GM19043 (cell line): ENCODE data around the gene KCNIP1.
"Not testable (repeated sequence)": the region's sequence is repeated elsewhere in the genome, so short reads cannot be mapped to it uniquely, and the experiment has no call there.

Experiments used
- ATAC-seq: cut with Tn5 transposase; IDR thresholded peaks from one replicate; pipeline ENCODE4 v1.9.1; 2021; ENCODE audit warnings: low read depth; ENCODE audit not compliant: unreplicated experiment

Gene KCNIP1

DNA sequence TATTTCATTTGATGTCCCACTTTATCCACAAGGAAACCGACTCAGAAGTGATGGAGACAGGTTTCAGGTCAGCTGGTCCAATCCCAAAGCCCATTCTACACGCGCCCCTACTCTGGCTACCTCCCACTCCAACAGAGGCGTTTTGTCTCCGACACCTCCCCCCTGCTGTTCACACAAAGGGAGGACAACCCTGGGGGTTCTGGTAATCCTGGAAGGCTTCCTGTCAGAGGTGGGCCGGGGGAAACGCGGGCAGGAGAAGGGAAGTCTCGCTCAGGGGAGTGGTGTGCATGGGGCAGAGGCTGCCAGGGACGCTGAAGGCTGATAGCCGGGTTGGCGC, 240.0 kb downstream of the KCNIP1 start:
- no peak for ATAC-seq

DNA sequence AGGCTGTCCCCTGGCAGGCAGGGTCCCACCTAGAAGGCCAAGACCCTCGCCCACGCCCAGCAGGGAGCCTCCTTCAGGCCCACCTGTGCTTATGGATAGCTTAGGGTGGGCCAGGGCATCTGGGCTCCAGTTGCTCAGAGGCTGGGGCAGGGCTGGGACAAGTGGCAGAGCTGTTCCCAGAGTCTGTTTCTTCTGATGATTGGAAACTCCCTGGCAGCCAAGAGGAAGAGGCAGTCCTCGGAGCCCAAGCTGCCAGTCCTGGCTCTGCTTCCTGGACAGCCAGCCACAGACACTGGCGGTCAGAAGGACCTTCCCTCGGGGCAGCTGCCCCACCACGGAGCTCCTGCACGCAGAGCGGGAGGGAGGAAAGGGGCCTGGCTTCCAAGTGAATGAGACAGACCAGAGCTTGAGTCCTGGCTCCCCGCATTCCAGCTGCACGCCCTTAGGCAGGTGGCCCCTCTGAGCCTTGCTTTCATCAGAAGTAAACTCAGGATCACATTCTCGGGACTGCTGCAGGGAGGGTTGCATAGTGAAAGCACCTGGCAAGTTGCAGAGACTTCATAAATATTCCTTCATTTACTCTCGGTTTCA, 241.8 kb downstream of the KCNIP1 start:
- no peak for ATAC-seq

DNA sequence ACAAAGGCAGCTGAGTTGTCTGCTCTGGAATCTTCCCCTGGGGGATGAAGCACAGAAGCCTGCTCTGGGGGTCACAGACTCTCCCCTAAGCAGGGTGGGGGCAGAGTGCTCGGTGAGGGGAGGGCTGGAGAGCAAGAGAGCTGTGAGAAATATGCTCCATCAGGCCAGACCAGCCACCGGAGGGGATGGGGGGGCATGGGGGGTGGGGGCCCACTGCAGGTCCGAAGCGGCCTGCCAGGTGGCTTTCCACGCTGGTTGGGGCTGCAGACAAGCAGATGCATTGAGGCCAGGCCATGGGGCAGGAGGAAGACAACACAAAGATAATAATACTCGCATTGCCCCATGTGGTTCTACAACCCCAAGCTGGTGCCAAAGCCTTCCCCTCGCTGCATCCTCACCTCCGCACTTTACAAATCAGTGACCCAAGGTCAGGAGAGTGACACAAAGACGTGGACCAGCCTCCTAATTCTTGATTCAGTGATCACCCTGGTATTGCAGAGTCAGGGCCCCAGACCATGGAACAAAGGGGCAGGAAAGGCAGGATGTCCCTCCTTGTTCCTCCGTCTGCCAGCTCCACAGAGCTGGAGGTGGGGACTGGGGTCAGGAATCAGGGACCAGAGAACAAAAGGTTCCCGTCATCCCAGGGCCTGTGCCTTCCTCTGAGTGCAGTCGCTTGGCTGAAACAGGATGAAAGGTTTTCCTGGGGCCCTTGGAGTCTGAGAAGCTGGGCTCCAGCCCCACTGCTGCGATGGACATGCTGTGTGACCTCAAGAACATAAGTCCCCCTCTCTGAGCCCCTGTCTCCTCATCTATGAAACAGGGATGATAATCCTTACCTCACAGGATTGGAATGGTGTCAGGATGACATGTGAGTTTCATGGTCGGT, 242.5 kb downstream of the KCNIP1 start:
- ATAC-seq = no peak

DNA sequence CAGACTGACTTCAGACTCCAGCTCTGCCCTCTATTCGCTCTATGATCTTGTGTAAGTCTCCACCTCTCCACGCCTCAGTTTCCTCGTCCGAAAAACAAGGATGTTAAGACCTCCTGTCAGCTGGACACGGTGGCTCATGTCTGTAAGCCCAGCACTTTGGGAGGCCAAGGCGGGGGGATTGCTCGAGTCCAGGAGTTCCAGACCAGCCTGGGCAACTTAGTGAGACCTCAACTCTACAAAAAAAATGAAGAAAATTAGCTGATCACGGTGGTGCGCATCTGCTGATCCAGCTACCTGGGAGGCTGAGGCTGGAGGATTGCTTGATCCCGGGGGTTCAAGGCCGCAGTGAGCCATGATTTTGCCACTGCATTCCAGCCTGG, 243.1 kb downstream of the KCNIP1 start:
- no peak for ATAC-seq

DNA sequence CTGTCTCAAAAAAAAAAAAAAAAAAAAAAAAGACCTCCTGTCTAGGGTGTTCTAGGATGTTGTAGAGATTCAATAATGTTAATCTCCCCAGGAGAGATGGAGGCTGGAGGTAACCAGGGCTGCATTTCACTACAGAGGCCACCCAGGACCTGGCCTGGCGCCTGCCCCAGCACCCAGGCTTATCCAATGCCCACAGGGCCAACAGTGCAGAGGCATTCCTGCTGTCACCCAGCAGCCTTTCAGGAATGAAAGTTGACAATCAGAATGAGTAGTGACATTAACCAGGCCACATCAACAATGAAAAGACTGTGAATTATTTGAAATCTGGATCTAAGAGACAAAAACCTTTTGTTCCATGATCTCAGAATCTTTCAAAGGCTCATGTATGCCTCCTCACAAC, 243.5 kb downstream of the KCNIP1 start:
- no peak for ATAC-seq

DNA sequence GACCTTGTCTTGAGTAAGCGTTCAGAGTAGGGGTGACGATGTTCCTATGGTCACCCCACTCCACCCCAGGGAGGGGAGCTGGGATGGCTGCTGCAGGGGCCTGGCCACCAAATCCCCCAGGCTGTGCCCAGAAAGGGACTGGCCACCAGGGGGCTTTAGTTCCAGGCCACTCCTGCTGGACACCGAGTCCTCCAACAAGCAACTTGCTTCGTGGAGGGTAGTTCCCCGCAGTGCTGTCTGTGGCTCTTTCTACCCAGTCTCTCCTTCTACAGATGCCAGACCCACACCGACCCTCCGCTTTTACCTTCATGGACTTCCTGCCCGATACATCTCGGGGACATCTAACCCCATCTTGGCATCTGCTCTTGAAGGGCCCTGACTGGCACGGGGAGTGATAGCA, 244.0 kb downstream of the KCNIP1 start:
- ATAC-seq = no peak

DNA sequence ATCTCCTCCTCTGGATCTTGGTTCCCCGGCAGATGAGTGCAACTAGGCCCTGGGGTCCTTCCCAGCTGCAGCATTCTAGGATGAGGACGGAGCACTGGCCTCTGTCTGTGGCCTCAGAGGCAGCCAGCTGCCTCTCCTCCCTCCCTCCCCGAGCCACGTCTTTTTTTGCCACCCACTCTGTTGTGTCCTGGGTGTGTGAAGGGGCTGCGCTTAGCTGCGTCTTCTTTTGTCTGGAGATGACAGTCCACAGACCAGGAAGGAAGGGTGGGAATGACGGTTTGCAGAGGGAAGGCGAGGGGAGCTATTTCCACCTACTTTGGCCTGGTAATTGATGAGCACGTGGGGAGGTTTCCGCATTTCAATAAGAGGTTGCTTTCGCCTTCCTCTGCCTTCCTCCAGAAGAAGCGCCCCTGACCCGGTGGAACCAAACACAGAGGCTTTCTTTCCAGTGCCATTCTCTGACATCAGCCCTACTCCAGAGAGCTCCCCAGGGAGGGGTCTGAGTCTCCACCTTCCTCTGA, 245.2 kb downstream of the KCNIP1 start:
- no peak for ATAC-seq

DNA sequence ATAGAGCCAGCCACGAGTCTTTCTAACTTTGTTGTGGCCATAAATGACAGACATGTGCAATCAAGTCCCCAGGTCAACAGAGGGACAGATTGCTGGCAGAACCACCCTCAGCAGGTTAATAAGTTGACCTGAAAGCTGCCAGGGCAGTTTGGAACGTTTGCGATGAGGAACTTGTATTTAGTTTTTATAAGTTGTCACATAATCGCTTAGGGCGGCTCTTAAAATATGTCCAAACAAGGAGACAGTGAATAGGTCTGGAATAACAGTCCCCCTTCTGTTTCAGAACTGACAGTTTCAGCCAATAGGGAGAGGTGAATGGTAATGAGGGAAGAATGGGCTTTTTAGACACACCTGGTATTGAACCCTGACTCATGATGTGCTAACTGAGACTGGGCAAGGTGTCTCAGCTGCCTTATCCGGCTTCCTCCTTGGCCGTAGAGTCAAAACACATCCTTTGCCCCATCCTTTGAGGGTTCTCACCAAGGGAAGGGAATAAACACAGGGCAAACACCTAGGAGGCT, 246.2 kb downstream of the KCNIP1 start:
- ATAC-seq = no peak

DNA sequence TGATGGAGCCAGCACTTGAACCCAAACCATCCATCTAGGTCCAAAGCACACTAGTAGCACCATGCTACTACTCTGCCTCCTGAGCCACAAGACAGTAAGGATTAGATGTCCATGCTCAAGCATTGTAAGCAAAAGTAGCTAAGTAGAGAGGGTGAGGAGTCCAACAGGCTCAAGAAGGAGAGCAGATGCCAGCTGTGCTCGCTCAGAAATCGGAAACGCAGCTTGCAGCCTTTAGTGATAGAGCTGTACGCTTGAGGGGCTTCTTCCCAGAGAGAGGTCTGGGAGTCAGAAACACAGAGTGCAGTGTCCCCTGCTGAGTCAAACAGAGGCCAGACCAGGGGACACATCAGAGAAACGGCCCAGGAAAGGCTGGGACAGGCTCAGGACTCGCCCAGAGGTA, 247.0 kb downstream of the KCNIP1 start:
- ATAC-seq = no peak

DNA sequence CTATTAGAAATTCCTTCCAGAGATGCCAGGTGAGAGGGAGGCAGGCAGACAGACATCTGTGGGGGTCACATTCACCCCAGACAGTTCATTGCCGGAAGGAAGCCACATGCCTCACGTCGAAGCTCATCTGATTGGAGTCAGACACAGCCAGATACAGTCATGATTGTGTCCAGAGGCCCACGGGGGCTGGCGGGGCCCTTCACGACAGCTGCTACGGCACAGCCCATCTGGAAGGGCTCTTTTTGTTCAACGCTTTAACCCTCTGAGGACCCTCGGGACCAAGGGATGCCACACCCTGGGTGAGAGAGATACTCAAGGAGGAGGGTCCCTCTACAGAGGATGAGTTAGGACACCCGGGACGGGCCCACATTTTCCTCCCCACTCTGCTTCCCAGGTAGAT, 247.8 kb downstream of the KCNIP1 start:
- no peak for ATAC-seq

DNA sequence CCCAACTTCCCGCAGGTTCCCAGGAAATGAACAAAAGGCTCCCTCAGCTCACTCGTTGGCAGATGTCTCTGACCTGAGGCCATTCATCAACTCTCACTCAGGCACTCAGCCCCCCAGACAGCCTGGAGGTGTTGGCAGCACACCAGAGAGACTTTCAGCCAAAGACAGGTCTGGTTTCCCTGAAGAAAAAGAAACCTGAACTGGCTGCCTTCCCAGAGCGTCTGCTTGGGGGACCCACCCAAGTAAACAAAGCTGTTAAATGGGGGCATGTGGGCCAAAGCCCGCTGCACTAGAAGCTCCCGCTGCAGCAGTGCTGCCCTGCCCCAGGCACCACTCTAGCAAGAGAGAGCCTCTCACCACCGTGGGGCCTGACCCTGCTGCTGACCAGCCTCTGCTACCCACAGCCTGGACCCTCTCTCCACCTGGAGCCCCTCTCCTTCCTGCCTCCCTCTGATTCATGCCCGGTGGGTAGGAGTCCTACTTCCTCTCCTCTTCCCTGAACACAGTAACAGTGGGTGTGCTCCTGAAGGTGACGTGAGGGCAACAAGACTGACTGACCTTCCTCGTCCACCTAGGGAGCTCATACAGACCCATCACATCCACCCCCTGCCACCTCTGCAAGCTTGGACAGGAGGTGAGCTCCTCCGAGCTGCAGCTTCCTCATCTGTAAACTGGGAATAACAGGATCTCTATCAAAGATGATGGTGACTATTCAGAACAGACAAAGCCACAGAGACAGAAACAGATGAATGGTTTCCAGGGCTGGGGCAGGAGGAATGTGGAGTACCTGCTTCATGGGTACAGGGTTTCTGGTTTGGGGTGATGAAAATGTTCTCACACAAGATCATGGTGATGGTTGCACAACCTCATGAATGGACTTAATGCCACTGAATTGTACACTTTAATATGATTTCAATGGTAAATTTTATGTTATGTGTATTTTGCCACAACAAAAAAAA, 248.7 kb downstream of the KCNIP1 start:
- ATAC-seq = no peak

DNA sequence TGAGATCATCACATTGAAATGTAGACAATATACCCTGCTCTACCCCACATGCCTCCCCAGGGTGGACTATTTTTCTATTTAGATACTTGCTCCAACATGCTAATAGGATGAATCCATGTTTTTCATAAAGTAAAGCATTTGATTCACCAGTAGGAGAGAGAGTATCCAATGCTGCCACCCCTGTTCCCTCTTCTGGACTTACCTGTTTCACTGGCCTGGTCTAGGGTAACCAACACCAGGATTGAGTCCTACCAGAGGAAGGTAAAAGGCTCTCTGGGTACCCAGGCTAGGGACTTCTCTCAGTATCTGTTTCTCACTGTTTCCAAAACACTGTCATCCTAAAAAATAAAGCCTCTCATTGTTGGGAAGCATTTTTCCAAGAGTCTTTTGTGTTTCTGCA, 249.5 kb downstream of the KCNIP1 start:
- no peak for ATAC-seq

DNA sequence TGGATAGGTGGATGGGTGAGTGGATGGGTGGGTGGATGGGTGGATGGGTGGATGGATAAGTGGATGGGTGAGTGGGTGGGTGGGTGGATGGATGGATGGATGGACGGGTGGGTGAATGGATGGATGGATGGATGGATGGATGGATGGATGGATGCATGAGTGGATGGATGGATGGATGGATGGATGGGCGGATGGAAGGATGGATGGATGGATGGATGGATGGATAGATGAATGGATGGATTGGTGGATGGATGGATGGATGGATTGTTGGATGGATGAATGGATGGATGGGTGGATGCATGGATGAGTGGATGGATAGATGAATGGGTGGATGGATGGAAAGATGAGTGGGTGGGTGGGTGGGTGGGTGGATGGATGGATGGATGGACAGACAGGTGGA, 250.7 kb downstream of the KCNIP1 start:
- not testable (repeated sequence) for ATAC-seq

DNA sequence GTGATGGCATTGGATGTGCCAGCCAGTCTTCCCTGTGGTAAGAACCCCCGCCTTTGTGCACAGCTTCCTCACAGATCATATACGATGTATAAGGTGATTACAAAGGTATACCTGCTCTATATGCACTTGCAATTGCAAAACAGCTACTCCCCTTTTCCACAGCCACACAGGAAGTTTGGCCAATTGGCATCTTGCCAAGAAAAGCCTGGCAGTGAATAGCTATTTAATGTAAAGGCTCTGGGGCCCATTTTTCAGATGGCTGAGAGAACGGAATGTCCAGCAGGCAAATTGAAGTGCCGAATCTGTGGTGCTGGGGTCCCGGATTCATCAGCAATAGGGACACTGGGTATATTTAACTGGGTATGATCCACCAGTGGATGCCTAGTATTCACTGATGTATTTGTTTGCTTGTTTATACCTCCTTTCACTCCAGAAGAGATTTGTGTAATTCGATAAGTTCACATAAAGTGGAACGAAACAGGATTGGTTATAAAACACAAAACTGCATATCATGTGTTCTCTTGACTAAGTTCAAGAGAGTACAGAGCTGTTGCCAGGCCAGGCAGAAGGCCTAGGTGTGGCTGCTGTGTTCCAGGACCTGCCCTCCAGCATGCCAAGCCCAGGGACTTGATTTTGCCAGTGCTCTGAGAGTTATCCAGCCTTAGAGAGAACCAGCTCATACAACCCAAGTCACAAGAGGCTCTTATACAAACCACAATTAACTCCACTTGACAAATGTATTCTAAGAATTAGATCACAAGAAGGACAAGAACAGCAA, 252.0 kb downstream of the KCNIP1 start:
- ATAC-seq = no peak

DNA sequence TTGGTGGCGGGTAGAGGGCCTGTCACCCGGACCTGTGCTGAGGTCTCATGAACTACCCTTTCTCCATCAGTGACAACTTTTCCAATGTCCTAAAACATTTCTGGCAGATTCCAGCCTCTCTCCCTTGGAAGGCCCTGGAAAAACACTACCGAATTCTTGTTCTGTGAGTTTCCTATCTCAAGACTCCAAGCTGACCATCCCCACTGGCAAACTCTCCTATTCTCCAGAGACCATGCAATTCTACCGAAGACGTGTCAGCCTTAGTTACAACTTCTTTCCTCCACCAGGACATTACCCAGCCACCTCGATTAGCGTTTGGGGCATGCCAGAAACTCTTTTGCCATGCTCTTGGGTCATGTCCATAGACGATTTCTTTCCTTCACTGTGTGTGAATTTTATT, 252.9 kb downstream of the KCNIP1 start:
- ATAC-seq = no peak

DNA sequence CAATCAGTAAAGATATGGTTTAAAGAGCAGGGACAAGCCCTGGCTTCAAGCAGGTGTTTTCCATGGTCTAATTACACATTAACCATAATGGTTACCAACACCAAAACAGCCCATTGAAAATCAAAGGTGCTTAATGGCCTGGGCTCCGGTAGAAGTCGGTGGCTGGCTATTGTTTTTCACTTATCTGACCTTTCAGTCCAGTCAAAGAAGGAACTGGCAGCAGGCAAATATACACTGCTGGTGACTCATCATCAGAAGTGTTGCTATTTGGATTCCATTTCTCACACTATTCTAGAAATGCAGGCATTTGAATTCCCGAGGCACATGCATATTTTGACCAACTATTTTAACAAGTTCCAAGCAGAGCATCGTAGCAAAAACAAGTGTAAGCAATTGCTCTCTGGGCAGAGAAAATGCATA, 253.4 kb downstream of the KCNIP1 start:
- ATAC-seq = peak; percentile 79

DNA sequence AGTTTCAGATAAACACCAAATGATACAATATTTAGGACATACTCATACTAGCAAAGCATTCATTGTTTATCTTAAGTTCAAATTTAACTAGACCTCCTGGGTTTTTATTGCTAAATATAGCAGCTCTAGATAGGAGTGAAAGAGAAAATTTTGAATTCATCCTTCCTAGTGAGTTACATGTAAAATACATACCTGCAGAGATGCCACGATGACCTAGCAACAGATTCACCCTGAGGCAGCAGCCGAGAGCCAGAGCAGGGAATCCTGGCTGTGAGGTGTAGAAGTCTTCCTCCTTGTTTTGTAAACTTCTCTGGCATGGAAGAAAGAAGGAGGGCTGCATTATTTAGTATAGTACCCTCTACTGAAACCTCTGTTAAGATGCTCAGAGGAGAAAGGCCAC, 253.8 kb downstream of the KCNIP1 start:
- no peak for ATAC-seq

DNA sequence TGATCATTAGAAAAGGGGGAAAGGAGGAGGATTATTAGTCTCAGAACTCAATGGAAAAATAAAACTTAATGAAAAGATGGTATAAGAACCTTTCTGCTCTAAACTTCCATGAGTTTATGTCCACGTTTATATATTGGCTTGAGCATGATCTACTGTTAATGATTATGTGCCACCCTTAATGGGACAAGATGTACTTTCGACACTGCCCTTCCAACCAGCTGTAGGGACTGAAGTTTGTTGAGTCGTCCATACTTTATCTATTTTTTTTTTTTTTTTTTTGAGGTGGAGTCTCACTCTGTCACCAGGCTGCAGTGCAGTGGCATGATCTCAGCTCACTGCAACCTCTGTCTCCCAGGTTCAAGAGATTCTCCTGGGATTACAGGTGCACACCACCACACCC, 254.7 kb downstream of the KCNIP1 start:
- no peak for ATAC-seq

DNA sequence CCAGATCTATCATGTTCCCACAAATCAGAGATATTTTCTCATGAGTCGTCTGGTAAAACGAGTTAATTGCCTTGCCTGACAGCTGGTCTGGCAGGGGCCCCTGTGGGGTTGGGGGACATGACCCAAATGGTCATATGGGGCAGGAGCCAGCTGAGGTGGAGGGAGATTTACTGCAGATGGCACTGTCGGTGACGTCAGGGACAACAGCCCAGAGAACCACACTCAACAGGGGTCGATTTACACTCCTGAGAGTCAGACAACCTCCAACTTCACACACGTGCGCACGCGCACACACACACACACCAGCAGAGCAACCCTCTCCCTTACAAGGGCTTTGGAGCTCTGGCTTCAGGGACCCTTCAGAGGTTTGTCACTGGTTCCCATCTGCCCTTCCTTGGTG, 256.3 kb downstream of the KCNIP1 start:
- no peak for ATAC-seq

DNA sequence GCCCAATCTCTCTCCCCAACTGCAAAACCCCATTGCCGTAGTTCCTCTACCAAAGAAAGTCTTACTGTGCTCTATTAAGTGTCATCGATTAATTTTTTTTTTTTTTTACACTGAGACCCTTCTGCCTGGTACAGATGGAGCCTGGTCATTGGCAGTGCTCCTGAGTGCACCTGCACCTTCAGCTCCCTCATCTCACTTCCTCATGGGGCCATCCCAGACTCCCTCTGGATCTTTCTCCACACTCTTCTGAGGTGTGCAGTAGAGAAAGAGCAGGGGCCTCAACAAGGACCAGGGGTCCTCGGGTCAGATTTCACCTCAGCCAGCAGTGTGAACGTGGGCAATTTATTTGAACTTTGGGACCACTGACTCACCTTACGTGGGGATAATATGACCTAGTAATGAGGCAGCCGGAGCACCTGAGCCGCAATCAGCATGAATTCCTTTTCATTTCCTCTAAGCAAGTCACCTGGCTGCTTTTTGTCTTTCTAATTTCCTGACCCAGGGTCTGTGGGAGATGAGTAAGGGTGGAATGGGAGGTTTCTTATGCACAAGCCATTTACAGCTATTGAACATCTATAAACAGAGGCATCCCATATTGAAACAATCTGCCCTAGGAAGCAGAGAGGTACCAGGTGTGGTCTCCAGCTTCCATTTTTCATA, 257.4 kb downstream of the KCNIP1 start:
- no peak for ATAC-seq
